Neutrophil (primary cell): Measurements from ENCODE around the gene CDK9.

Experiments
- H3K27ac ChIP-seq: fragments of 200-600 bp; sonication (generic); 2 replicates; pipeline ENCODE4 v1.5.1; 2016; ENCODE audit warnings: mild to moderate bottlenecking, moderate library complexity
- H3K27me3 ChIP-seq: fragments of 200-600 bp; sonication (generic); 2 replicates; pipeline ENCODE4 v1.6.0; 2016; ENCODE audit warnings: mild to moderate bottlenecking
- H3K36me3 ChIP-seq: fragments of 200-600 bp; sonication (generic); 2 replicates; pipeline ENCODE4 v1.5.1; 2017
- H3K4me1 ChIP-seq, 2 experiments: fragments of 200-600 bp in 1 of 2; sonication (generic) in 1 of 2; 1 replicate in 1 of 2; 2 replicates in 1 of 2; pipeline versions ENCODE4 v1.5.1 to v1.6.1; 2013 to 2016; ENCODE audit warnings: low read depth in 1 of 2, low read length in 1 of 2, mild to moderate bottlenecking in 1 of 2, moderate library complexity in 1 of 2; ENCODE audit not compliant: control insufficient read depth in 1 of 2, insufficient read depth in 1 of 2
- H3K4me3 ChIP-seq, 2 experiments: fragments of 200-600 bp in 1 of 2; sonication (generic) in 1 of 2; 1 replicate in 1 of 2; 2 replicates in 1 of 2; pipeline ENCODE4 v1.5.1; 2013 to 2016; ENCODE audit warnings: low read depth in 1 of 2, low read length in 1 of 2, mild to moderate bottlenecking in 1 of 2, moderate library complexity in 1 of 2
- H3K9me3 ChIP-seq: fragments of 200-600 bp; sonication (generic); 2 replicates; pipeline ENCODE4 v1.5.1; 2016
- TF ChIP-seq, protein P1 (sequence below): fragments of 200-600 bp; sonication (generic); IDR thresholded peaks from 2 replicates; pipeline ENCODE4 v1.5.1; 2016; ENCODE audit warnings: antibody characterized with exemption

Gene CDK9

DNA sequence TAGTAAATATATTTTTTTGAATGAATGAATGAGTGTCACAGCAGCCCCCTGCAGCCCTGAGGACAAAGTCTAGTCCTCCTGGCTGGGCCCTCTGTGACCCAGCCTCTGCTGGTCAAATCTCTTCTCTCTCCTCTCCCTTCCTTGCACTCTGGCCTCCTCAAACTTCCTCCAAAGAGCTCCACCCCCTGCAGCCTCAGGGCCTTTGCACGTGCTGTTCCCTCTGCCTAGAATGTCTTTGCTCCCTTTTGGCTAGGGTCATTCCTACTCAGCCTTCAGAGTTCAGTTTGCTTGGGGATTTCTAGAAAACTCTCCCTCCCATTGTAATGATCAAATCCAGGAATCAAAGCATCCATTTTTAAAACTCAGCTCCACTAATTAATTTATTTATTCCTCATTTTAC, 20.4 kb upstream of the CDK9 start:
- TF ChIP-seq, protein P1, sequence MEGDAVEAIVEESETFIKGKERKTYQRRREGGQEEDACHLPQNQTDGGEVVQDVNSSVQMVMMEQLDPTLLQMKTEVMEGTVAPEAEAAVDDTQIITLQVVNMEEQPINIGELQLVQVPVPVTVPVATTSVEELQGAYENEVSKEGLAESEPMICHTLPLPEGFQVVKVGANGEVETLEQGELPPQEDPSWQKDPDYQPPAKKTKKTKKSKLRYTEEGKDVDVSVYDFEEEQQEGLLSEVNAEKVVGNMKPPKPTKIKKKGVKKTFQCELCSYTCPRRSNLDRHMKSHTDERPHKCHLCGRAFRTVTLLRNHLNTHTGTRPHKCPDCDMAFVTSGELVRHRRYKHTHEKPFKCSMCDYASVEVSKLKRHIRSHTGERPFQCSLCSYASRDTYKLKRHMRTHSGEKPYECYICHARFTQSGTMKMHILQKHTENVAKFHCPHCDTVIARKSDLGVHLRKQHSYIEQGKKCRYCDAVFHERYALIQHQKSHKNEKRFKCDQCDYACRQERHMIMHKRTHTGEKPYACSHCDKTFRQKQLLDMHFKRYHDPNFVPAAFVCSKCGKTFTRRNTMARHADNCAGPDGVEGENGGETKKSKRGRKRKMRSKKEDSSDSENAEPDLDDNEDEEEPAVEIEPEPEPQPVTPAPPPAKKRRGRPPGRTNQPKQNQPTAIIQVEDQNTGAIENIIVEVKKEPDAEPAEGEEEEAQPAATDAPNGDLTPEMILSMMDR = no peak
- Histone ChIP-seq H3K27ac (peak overlapping the region; percentile 34), H3K9me3 (no peaks in the 10 kb centered on the region), H3K27me3 (no peaks in the 10 kb centered on the region), H3K4me1 (peaks cover 60 to 64% of the 10 kb centered on the region in 2 experiments), H3K36me3 (peaks cover 77% of the 10 kb centered on the region), H3K4me3 (no peak overlapping the region)

DNA sequence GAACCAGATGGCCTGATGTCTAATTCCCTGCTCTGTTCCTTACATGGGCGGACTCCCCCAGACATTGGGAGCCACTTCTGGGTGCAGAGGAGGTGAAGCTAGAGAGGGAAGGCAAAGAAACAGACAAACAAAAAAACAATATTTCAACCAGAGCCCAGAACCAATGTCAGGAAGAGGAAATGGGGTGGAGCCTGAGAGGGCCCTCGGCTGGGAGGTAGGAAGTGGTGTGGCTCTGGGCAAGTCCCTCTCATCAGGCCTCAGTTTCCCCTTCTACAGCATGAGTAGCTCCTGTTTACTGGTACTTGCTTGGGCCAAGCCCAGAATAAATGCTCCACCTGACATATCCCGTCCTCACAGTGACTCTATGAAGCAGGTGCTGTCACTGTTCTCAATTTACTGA, 18.4 kb upstream of the CDK9 start:
- Histone ChIP-seq H3K27me3 (no peaks in the 10 kb centered on the region), H3K36me3 (peaks cover 77% of the 10 kb centered on the region), H3K4me1 (peaks cover 65 to 69% of the 10 kb centered on the region in 2 experiments), H3K9me3 (no peaks in the 10 kb centered on the region), H3K27ac (peak overlapping the region; percentile 29), H3K4me3 (no peak overlapping the region)
- TF ChIP-seq, protein P1 = no peak

- Histone ChIP-seq H3K27me3 (no peaks in the 10 kb centered on the region), H3K36me3 (peaks cover 82% of the 10 kb centered on the region), H3K27ac (peak overlapping the region; percentile 39), H3K4me3 (no peak overlapping the region), H3K9me3 (no peaks in the 10 kb centered on the region), H3K4me1 (peaks cover 62 to 69% of the 10 kb centered on the region in 2 experiments)
- TF ChIP-seq, protein P1 = no peak
Measured at GRCh38 chr9:127767909-127768331, 17.9 kb upstream of the CDK9 start.

- Histone ChIP-seq H3K9me3 (no peaks in the 10 kb centered on the region), H3K27ac (peak overlapping the region; percentile 39), H3K27me3 (no peaks in the 10 kb centered on the region), H3K4me1 (peaks cover 64 to 72% of the 10 kb centered on the region in 2 experiments), H3K36me3 (peaks cover 90% of the 10 kb centered on the region), H3K4me3 (no peak overlapping the region)
- TF ChIP-seq, protein P1 = no peak
Measured at GRCh38 chr9:127768698-127769097, 17.1 kb upstream of the CDK9 start.

DNA sequence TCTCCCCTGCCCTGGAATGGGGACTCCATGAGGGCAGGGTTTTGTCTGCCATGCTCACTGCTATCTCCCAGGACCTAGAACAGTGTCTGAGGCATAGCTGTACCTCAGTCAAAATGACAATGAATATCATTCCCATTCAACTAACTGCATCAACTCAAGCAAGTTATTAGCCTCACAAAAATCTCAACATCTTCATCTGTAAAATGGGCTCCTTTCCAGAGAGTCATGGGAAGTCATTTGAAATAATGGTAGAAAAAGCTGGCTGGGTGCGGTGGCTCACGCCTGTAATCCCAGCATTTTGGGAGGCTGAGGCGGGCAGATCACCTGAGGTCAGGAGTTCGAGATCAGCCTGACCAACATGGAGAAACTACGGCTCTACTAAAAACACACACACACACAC, 16.7 kb upstream of the CDK9 start:
- Histone ChIP-seq H3K27ac (peak overlapping the region; percentile 39), H3K36me3 (peaks cover 90% of the 10 kb centered on the region), H3K9me3 (no peaks in the 10 kb centered on the region), H3K27me3 (no peaks in the 10 kb centered on the region), H3K4me1 (peaks cover 64 to 72% of the 10 kb centered on the region in 2 experiments), H3K4me3 (no peak overlapping the region)
- TF ChIP-seq, protein P1 = no peak
